Activated CD8-positive, alpha-beta T cell treated with anti-CD3 and anti-CD28 coated beads for 36 hours (primary cell): Measurements from ENCODE around the gene ANTXR1. TPM values are rescaled to one million over a fixed set of nuclear protein-coding genes. Genes with fewer than 3 reads are reported as not detected.

ENCODE experiments used
- ATAC-seq: fragments of 200-7000 bp; cut with Tn5 transposase; one replicate; pipeline ENCODE4 v1.10.0; 2021; ENCODE audit warnings: mild to moderate bottlenecking, moderate library complexity
- CTCF ChIA-PET: fragments of 350-600 bp; sonication (Branson Sonifier 250); formaldehyde crosslinking; loops from one replicate; lab custom pipeline; 2021; ENCODE audit warnings: antibody characterized with exemption; lab: Charles Lee
- POLR2A ChIA-PET: fragments of 350-600 bp; sonication (Branson Sonifier 250); formaldehyde crosslinking; loops from one replicate; lab custom pipeline; 2021; ENCODE audit warnings: antibody characterized with exemption; lab: Charles Lee
- DNase-seq: peaks from one replicate; pipeline ENCODE4 v3.0.0-alpha.2; 2020
- H3K27ac Mint-ChIP-seq: one replicate; pipeline ENCODE4 v1.8.0; 2021; ENCODE audit warnings: mild to moderate bottlenecking, mixed read lengths
- H3K27me3 Mint-ChIP-seq: one replicate; pipeline ENCODE4 v1.8.0; 2021; ENCODE audit warnings: mixed read lengths
- H3K36me3 Mint-ChIP-seq: one replicate; pipeline ENCODE4 v1.8.0; 2021; ENCODE audit warnings: low read depth, mixed read lengths
- H3K4me1 Mint-ChIP-seq: one replicate; pipeline ENCODE4 v1.8.0; 2021; ENCODE audit warnings: low read depth, mixed read lengths
- H3K4me3 Mint-ChIP-seq: one replicate; pipeline ENCODE4 v1.8.0; 2021; ENCODE audit warnings: mild to moderate bottlenecking, moderate library complexity, mixed read lengths
- H3K9me3 Mint-ChIP-seq: one replicate; pipeline ENCODE4 v1.8.0; 2021; ENCODE audit warnings: mixed read lengths
- CTCF ChIP-seq: fragments of 200-600 bp; IDR thresholded peaks from one replicate; pipeline ENCODE4 v1.8.0; 2022; ENCODE audit warnings: antibody characterized with exemption, mild to moderate bottlenecking
- intact Hi-C: fragments of 100-400 bp; cut with micrococcal nuclease; formaldehyde crosslinking; loops from one replicate; pipeline ENCODE4 v1.10.0; 2022
- total RNA-seq, 2 experiments: library from RNA; stranded (reverse); gene quantifications; one replicate each; pipeline ENCODE4 v1.2.3, GENCODE V29; 2021

ANTXR1 gene
- total RNA-seq, 2 experiments from 2014 or later: 0.05 to 0.09 TPM

- POLR2A ChIA-PET: no interaction called here
- H3K9me3 Mint-ChIP-seq: no peaks in the 10 kb centered on the region
- CTCF ChIA-PET: interaction anchor here (0.9 kb wide), 1 partner anchor 13 kb away, joined by 4 read pairs; no protein-coding TSS in a partner anchor
Observed at GRCh38 chr2:69074918-69075317, 61.9 kb downstream of the ANTXR1 start.

GRCh38 chr2:69075486-69075885, 62.5 kb downstream of the ANTXR1 start:
- no peaks in the 10 kb centered on the region for H3K36me3 Mint-ChIP-seq
- no peaks in the 10 kb centered on the region for H3K4me1 Mint-ChIP-seq
- no peak overlapping the region for H3K4me3 Mint-ChIP-seq
- no peak for ATAC-seq
- intact Hi-C loops: no loop called here
- H3K9me3 Mint-ChIP-seq: no peaks in the 10 kb centered on the region
- DNase-seq: no peak
- peaks cover 3% of the 10 kb centered on the region for H3K27me3 Mint-ChIP-seq
- ChIA-PET CTCF (interaction anchor here (0.9 kb wide), 1 partner anchor 13 kb away, joined by 4 read pairs; no protein-coding TSS in a partner anchor), POLR2A (no interaction called here)
- TF ChIP-seq CTCF: no peak
- H3K27ac Mint-ChIP-seq: no peak overlapping the region

More at GRCh38 chr2:69074918-69075317, 61.9 kb downstream of the ANTXR1 start:
- no peak for TF ChIP-seq CTCF
- Mint-ChIP-seq H3K4me3 (no peak overlapping the region), H3K27me3 (peaks cover 3% of the 10 kb centered on the region), H3K36me3 (no peaks in the 10 kb centered on the region), H3K4me1 (no peaks in the 10 kb centered on the region), H3K27ac (no peak overlapping the region)
- ATAC-seq (no peak), DNase-seq (no peak)
- intact Hi-C loops: no loop called here

GRCh38 chr2:69076601-69077000, 63.6 kb downstream of the ANTXR1 start:
- no peak for ATAC-seq
- H3K27ac Mint-ChIP-seq: no peak overlapping the region
- no peak for DNase-seq
- intact Hi-C loops: no loop called here
- H3K4me1 Mint-ChIP-seq: no peaks in the 10 kb centered on the region
- ChIA-PET POLR2A (no interaction called here), CTCF (interaction anchor here (1.0 kb wide), 1 partner anchor 32 kb away, joined by 3 read pairs; no protein-coding TSS in a partner anchor)
- peaks cover 7% of the 10 kb centered on the region for H3K27me3 Mint-ChIP-seq
- H3K4me3 Mint-ChIP-seq: no peak overlapping the region
- TF ChIP-seq CTCF: no peak
- H3K36me3 Mint-ChIP-seq: no peaks in the 10 kb centered on the region
- H3K9me3 Mint-ChIP-seq: no peaks in the 10 kb centered on the region

GRCh38 chr2:69077252-69077950, 64.4 kb downstream of the ANTXR1 start:
- intact Hi-C loops: no loop called here
- ChIA-PET CTCF (interaction anchor here (1.0 kb wide), 1 partner anchor 31 kb away, joined by 3 read pairs; no protein-coding TSS in a partner anchor), POLR2A (no interaction called here)
- peaks cover 7% of the 10 kb centered on the region for H3K27me3 Mint-ChIP-seq
- no peak overlapping the region for H3K4me3 Mint-ChIP-seq
- H3K4me1 Mint-ChIP-seq: no peaks in the 10 kb centered on the region
- H3K36me3 Mint-ChIP-seq: no peaks in the 10 kb centered on the region
- DNase-seq (no peak), ATAC-seq (no peak)
- no peak for TF ChIP-seq CTCF
- H3K9me3 Mint-ChIP-seq: no peaks in the 10 kb centered on the region
- no peak overlapping the region for H3K27ac Mint-ChIP-seq

GRCh38 chr2:69080071-69080470, 67.1 kb downstream of the ANTXR1 start:
- TF ChIP-seq CTCF: no peak
- Mint-ChIP-seq H3K36me3 (no peaks in the 10 kb centered on the region), H3K4me3 (no peak overlapping the region), H3K27ac (no peak overlapping the region), H3K4me1 (no peaks in the 10 kb centered on the region), H3K9me3 (no peaks in the 10 kb centered on the region), H3K27me3 (peaks cover 13% of the 10 kb centered on the region)
- POLR2A ChIA-PET: no interaction called here
- intact Hi-C loops: no loop called here
- CTCF ChIA-PET: interaction anchor here (1.4 kb wide), 1 partner anchor 9 kb away, joined by 3 read pairs; no protein-coding TSS in a partner anchor
- ATAC-seq (no peak), DNase-seq (no peak)
